ENCODE results near the gene AOPEP. TPM values are rescaled to one million over a fixed set of nuclear protein-coding genes. Genes with fewer than 3 reads are reported as not detected.

AOPEP gene
- total and polyA plus RNA-seq, 2 of the 13 experiments (the other 11 are each of a cell fraction or from before 2014, with no cell fraction given), result 22.2 to 41.6 TPM

DNA sequence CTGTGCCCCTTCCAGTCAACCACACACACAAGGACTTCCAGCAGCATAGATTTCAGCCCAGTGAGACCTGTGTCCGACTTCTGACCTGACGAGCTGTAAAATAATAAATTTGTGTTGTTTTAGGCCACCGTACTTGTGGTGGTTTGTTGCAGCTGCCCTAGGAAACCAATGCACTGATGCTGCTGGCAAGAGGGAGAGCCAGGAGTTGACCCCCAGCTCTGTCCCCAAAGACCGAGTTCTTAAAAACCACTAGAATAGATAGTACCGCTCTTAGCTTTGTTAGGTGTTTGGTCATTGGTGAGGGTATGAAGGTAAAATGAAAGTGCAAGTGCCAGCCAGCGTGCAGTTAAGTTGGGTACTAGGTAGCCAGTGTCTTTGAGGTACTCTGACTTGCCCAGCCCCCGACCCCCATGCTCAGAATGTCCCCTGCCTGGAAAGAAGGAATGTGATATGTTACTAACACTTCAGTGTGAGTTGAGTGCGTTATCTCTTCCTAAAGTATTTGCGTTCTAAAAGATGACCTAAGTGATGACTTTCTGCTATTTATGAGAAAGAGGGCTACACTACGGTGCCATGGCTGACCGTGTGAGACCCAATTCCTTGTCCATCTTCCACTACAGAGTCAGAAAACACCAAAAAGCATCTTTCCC lies 185.6 kb downstream of the AOPEP start (continued):
- TF ChIP-seq, protein P1, sequence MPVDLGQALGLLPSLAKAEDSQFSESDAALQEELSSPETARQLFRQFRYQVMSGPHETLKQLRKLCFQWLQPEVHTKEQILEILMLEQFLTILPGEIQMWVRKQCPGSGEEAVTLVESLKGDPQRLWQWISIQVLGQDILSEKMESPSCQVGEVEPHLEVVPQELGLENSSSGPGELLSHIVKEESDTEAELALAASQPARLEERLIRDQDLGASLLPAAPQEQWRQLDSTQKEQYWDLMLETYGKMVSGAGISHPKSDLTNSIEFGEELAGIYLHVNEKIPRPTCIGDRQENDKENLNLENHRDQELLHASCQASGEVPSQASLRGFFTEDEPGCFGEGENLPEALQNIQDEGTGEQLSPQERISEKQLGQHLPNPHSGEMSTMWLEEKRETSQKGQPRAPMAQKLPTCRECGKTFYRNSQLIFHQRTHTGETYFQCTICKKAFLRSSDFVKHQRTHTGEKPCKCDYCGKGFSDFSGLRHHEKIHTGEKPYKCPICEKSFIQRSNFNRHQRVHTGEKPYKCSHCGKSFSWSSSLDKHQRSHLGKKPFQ (CRISPR knock-in tag; IDR thresholded peaks at IDR 0.05; ENCODE audit: insufficient replicate concordance), result no peak
- TF ChIP-seq CBX5 (CRISPR knock-in tag; IDR thresholded peaks at IDR 0.05; ENCODE audit: borderline replicate concordance) (no peak), ZNF3 (CRISPR knock-in tag; IDR thresholded peaks at IDR 0.05) (no peak), MAFG (CRISPR knock-in tag; IDR thresholded peaks at IDR 0.05) (no peak)
- TF ChIP-seq, protein P2, sequence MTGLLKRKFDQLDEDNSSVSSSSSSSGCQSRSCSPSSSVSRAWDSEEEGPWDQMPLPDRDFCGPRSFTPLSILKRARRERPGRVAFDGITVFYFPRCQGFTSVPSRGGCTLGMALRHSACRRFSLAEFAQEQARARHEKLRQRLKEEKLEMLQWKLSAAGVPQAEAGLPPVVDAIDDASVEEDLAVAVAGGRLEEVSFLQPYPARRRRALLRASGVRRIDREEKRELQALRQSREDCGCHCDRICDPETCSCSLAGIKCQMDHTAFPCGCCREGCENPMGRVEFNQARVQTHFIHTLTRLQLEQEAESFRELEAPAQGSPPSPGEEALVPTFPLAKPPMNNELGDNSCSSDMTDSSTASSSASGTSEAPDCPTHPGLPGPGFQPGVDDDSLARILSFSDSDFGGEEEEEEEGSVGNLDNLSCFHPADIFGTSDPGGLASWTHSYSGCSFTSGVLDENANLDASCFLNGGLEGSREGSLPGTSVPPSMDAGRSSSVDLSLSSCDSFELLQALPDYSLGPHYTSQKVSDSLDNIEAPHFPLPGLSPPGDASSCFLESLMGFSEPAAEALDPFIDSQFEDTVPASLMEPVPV (CRISPR knock-in tag; IDR thresholded peaks at IDR 0.05), result no peak

DNA sequence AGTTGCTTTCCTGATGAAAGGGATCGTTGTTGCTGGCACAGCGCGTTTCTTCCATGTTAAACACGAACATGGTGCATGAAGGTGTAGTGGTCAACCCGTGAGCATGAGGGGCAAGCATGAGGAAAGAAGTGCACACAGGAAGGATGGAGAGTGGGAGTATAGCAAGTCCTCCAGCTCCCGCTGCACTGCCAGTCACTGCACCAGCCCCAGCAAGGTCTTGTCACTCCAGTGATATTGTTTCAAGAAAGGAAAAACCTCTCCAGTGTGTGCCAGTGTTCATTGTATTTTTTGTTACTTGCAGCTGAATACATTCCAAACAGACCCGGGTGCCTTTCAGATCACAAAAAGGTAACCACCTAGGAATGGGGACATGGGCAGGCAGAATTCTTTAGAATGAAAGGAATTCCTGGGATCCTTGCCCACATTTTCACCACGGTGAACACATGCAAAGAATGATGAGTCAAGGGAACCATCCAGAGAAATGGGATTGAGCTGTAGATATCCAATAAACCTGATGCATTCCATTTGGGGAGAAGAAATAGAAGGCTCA lies 186.3 kb downstream of the AOPEP start:
- no peaks in the 10 kb centered on the region for H3K36me3 ChIP-seq (replicated peaks in 1 of 2; ENCODE audit: control insufficient read depth in 1 of 2, insufficient read depth in 2 of 2, low read length in 2 of 2)
- CTCF ChIA-PET (ENCODE audit: low intra/inter-chr PET ratio, low total read pairs), result no interaction called here
- FAIRE-seq (no peak), DNase-seq (ENCODE audit: low spot score) (peak; percentile 73), ATAC-seq (peak; percentile 42; the same call in 1 of the 3 replicates)
- peaks cover 71% of the 10 kb centered on the region for H3K4me1 ChIP-seq (ENCODE audit: insufficient read depth, low read length)
- H3K27me3 ChIP-seq (ENCODE audit: control insufficient read depth in 1 of 2, insufficient read depth in 2 of 2, low read length in 2 of 2), result no peaks in the 10 kb centered on the region
- intact Hi-C loops (cut with micrococcal nuclease; ENCODE audit: unreplicated experiment) (no loop called here), in situ Hi-C loops (cut with HindIII; ENCODE audit: extremely low pct_ligation_motif_present, low pct_unique_long_range_greater_than_20kb) (loop anchor here (10.0 kb wide), 1 partner anchor 128 kb away; no protein-coding TSS in a partner anchor)
- H3K79me2 ChIP-seq (ENCODE audit: insufficient read depth, low read length), result no peaks in the 10 kb centered on the region
- no peaks in the 10 kb centered on the region for H3K9me3 ChIP-seq (ENCODE audit: low read length)
- H3K4me2 ChIP-seq (ENCODE audit: low read depth, low read length), result no peak overlapping the region
- H4K20me1 ChIP-seq (ENCODE audit: insufficient read depth, low read length), result no peaks in the 10 kb centered on the region
- no peak overlapping the region for H3K9ac ChIP-seq (ENCODE audit: insufficient read depth, low read depth, low read length)
- no TSS peak for BruUV-seq (replicated peaks)
- TF ChIP-seq, protein P3, sequence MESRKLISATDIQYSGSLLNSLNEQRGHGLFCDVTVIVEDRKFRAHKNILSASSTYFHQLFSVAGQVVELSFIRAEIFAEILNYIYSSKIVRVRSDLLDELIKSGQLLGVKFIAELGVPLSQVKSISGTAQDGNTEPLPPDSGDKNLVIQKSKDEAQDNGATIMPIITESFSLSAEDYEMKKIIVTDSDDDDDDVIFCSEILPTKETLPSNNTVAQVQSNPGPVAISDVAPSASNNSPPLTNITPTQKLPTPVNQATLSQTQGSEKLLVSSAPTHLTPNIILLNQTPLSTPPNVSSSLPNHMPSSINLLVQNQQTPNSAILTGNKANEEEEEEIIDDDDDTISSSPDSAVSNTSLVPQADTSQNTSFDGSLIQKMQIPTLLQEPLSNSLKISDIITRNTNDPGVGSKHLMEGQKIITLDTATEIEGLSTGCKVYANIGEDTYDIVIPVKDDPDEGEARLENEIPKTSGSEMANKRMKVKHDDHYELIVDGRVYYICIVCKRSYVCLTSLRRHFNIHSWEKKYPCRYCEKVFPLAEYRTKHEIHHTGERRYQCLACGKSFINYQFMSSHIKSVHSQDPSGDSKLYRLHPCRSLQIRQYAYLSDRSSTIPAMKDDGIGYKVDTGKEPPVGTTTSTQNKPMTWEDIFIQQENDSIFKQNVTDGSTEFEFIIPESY (CRISPR knock-in tag; IDR thresholded peaks at IDR 0.05), result 0 out of 2 replicates have a peak, but pooled peaks have one; percentile 15
- TF ChIP-seq RFXANK (CRISPR knock-in tag; IDR thresholded peaks at IDR 0.05), result no peak
- H3K4me3 ChIP-seq (replicated peaks in 1 of 3; ENCODE audit: insufficient read depth in 1 of 3, low read depth in 2 of 3, low read length in 3 of 3), result no peak overlapping the region
- POLR2A ChIA-PET, result interaction anchor here (1.3 to 1.9 kb wide), 2 partner anchors 12 to 78 kb away, joined by 3 to 5 read pairs; no protein-coding TSS in a partner anchor
- no peak overlapping the region for H2AFZ ChIP-seq (ENCODE audit: low read length)
- WGBS (ENCODE audit: low lambda C conversion rate), result 73% methylated on average over 8 of the region's 8 CpGs
- H3K27ac ChIP-seq (ENCODE audit: extremely low read length, insufficient read depth, low read length), result no peak overlapping the region
